ENCODE results near the gene QRICH2. TPM values are rescaled to one million over a fixed set of nuclear protein-coding genes. Genes with fewer than 3 reads are reported as not detected.
A peak's percentile ranks its signal among the peaks of the same experiment; 100 is the strongest.

QRICH2 gene
- total RNA-seq, 1 donor from 2014 or later: 1.7 TPM

GRCh38 chr17:76237859-76238313 lies 70.2 kb downstream of the QRICH2 start:
- Mint-ChIP-seq H3K27ac (no peak overlapping the region), H3K36me3 (no peaks in the 10 kb centered on the region), H3K27me3 (ENCODE audit: insufficient read depth, low read depth) (peaks cover 6% of the 10 kb centered on the region), H3K4me3 (peak overlapping the region; percentile 88), H3K4me1 (peaks cover 18% of the 10 kb centered on the region), H3K9me3 (no peaks in the 10 kb centered on the region)
- Histone ChIP-seq H4K20me1 (ENCODE audit: low read depth) (peaks cover 9% of the 10 kb centered on the region), H3K27me3 (peaks cover 48% of the 10 kb centered on the region), H2AFZ (replicated peaks) (no peak overlapping the region), H3K4me2 (no peak overlapping the region), H3K9me3 (ENCODE audit: low read depth) (no peaks in the 10 kb centered on the region), H3K79me2 (ENCODE audit: low read depth) (peaks cover 6% of the 10 kb centered on the region), H3K36me3 (no peaks in the 10 kb centered on the region), H3K9ac (no peak overlapping the region), H3K4me3 (no peak overlapping the region), H3K27ac (no peak overlapping the region), H3F3A (ENCODE audit: low read depth) (peaks cover 29% of the 10 kb centered on the region), H3K4me1 (peaks cover 7% of the 10 kb centered on the region)
- DNase-seq (ENCODE audit: low spot score): no peak
- no peak for TF ChIP-seq EZH2phosphoT487 (IDR thresholded peaks at IDR 0.05)

GRCh38 chr17:76236603-76237002 lies 71.5 kb downstream of the QRICH2 start:
- Mint-ChIP-seq H3K27me3 (ENCODE audit: insufficient read depth, low read depth) (no peaks in the 10 kb centered on the region), H3K27ac (no peak overlapping the region), H3K4me3 (no peak overlapping the region), H3K4me1 (peaks cover 18% of the 10 kb centered on the region), H3K9me3 (no peaks in the 10 kb centered on the region), H3K36me3 (no peaks in the 10 kb centered on the region)
- no peak overlapping the region for H3K4me3 ChIP-seq
- H3K27me3 ChIP-seq: peaks cover 35% of the 10 kb centered on the region
- no peak overlapping the region for H3K9ac ChIP-seq
- no peak overlapping the region for H3K27ac ChIP-seq
- H2AFZ ChIP-seq (replicated peaks): no peak overlapping the region
- no peak overlapping the region for H3K4me2 ChIP-seq
- TF ChIP-seq CTCF (IDR thresholded peaks at IDR 0.05) (no peak), EZH2 (IDR thresholded peaks at IDR 0.05) (no peak), EZH2phosphoT487 (IDR thresholded peaks at IDR 0.05) (no peak)
- peaks cover 22% of the 10 kb centered on the region for H3F3A ChIP-seq (ENCODE audit: low read depth)
- no peak for DNase-seq (ENCODE audit: low spot score)
- no peaks in the 10 kb centered on the region for H3K9me3 ChIP-seq (ENCODE audit: low read depth)
- H4K20me1 ChIP-seq (ENCODE audit: low read depth): peaks cover 9% of the 10 kb centered on the region
- H3K36me3 ChIP-seq: no peaks in the 10 kb centered on the region
- H3K79me2 ChIP-seq (ENCODE audit: low read depth): peaks cover 6% of the 10 kb centered on the region
- peaks cover 2% of the 10 kb centered on the region for H3K4me1 ChIP-seq

- Mint-ChIP-seq H3K27ac (no peak overlapping the region), H3K36me3 (no peaks in the 10 kb centered on the region), H3K27me3 (ENCODE audit: insufficient read depth, low read depth) (no peaks in the 10 kb centered on the region), H3K4me3 (no peak overlapping the region), H3K4me1 (peaks cover 11% of the 10 kb centered on the region), H3K9me3 (no peaks in the 10 kb centered on the region)
- no peak overlapping the region for H3K4me2 ChIP-seq
- H3K36me3 ChIP-seq: no peaks in the 10 kb centered on the region
- no peak overlapping the region for H2AFZ ChIP-seq (replicated peaks)
- H3K9ac ChIP-seq: no peak overlapping the region
- peaks cover 15% of the 10 kb centered on the region for H3F3A ChIP-seq (ENCODE audit: low read depth)
- peaks cover 6% of the 10 kb centered on the region for H3K79me2 ChIP-seq (ENCODE audit: low read depth)
- no peak for DNase-seq (ENCODE audit: low spot score)
- no peaks in the 10 kb centered on the region for H3K9me3 ChIP-seq (ENCODE audit: low read depth)
- no peak overlapping the region for H3K27ac ChIP-seq
- peaks cover 28% of the 10 kb centered on the region for H3K27me3 ChIP-seq
- H4K20me1 ChIP-seq (ENCODE audit: low read depth): peaks cover 9% of the 10 kb centered on the region
- no peaks in the 10 kb centered on the region for H3K4me1 ChIP-seq
- TF ChIP-seq EZH2phosphoT487 (IDR thresholded peaks at IDR 0.05) (no peak), EZH2 (IDR thresholded peaks at IDR 0.05) (no peak), CTCF (IDR thresholded peaks at IDR 0.05) (no peak)
- no peak overlapping the region for H3K4me3 ChIP-seq
Measured at GRCh38 chr17:76235883-76236282, 72.2 kb downstream of the QRICH2 start.

GRCh38 chr17:76234354-76234679 lies 73.8 kb downstream of the QRICH2 start:
- peaks cover 7% of the 10 kb centered on the region for H3F3A ChIP-seq (ENCODE audit: low read depth)
- no peak overlapping the region for H3K4me3 Mint-ChIP-seq
- peaks cover 6% of the 10 kb centered on the region for H3K79me2 ChIP-seq (ENCODE audit: low read depth)
- H2AFZ ChIP-seq (replicated peaks): no peak overlapping the region
- H3K9me3 Mint-ChIP-seq: no peaks in the 10 kb centered on the region
- peaks cover 10% of the 10 kb centered on the region for H3K4me1 Mint-ChIP-seq
- H3K36me3 Mint-ChIP-seq: no peaks in the 10 kb centered on the region
- H3K4me3 ChIP-seq: no peak overlapping the region
- no peak for TF ChIP-seq EZH2phosphoT487 (IDR thresholded peaks at IDR 0.05)
- no peak for TF ChIP-seq EZH2 (IDR thresholded peaks at IDR 0.05)
- TF ChIP-seq CTCF (IDR thresholded peaks at IDR 0.05): no peak
- H3K9ac ChIP-seq: no peak overlapping the region
- peaks cover 6% of the 10 kb centered on the region for H4K20me1 ChIP-seq (ENCODE audit: low read depth)
- no peaks in the 10 kb centered on the region for H3K4me1 ChIP-seq
- no peak overlapping the region for H3K27ac ChIP-seq
- H3K36me3 ChIP-seq: no peaks in the 10 kb centered on the region
- no peak overlapping the region for H3K27ac Mint-ChIP-seq
- no peaks in the 10 kb centered on the region for H3K9me3 ChIP-seq (ENCODE audit: low read depth)
- H3K27me3 Mint-ChIP-seq (ENCODE audit: insufficient read depth, low read depth): no peaks in the 10 kb centered on the region
- no peak overlapping the region for H3K4me2 ChIP-seq
- no peak for DNase-seq (ENCODE audit: low spot score)
- peaks cover 19% of the 10 kb centered on the region for H3K27me3 ChIP-seq
